Measurements from ENCODE around the gene VWA7. TPM values are rescaled to one million over a fixed set of nuclear protein-coding genes. Genes with fewer than 3 reads are reported as not detected.
A peak's percentile ranks its signal among the peaks of the same experiment; 100 is the strongest.

The VWA7 gene
- total RNA-seq, 1 experiment from 2014 or later, result 2.5 TPM

- Histone ChIP-seq H2BK20ac (ENCODE audit: low read depth, low read length, poor library complexity, severe bottlenecking) (no peak overlapping the region), H2BK5ac (ENCODE audit: insufficient read length, low read length) (no peak overlapping the region), H3K79me1 (ENCODE audit: insufficient read depth, low read depth, low read length, poor library complexity, severe bottlenecking) (no peaks in the 10 kb centered on the region), H4K91ac (ENCODE audit: insufficient read length, low read depth, low read length) (no peak overlapping the region), H4K5ac (ENCODE audit: insufficient read length, low read depth, low read length) (no peak overlapping the region), H3K9ac (ENCODE audit: extremely low read depth, insufficient read length, low read length) (no peak overlapping the region), H4K8ac (replicated peaks; ENCODE audit: insufficient read length, low read depth, low read length) (no peak overlapping the region), H2BK12ac (ENCODE audit: insufficient read length, low read depth, low read length) (no peak overlapping the region), H2AK5ac (ENCODE audit: insufficient read length, low read length) (no peak overlapping the region), H3K4ac (ENCODE audit: low read depth, low read length) (no peak overlapping the region), H3K14ac (ENCODE audit: insufficient read depth, low read length) (no peak overlapping the region), H3T11ph (ENCODE audit: low read length) (no peak overlapping the region), H3K56ac (ENCODE audit: insufficient read length, low read depth, low read length) (no peak overlapping the region), H3K23ac (ENCODE audit: insufficient read length, low read depth, low read length) (no peak overlapping the region), H3K27me3 (ENCODE audit: insufficient read depth, low read length) (no peaks in the 10 kb centered on the region), H3K23me2 (ENCODE audit: insufficient read length, low read depth, low read length, poor library complexity, severe bottlenecking) (no peaks in the 10 kb centered on the region), H3K18ac (ENCODE audit: insufficient read length, low read depth, low read length) (no peak overlapping the region), H3K27ac (ENCODE audit: insufficient read length, low read depth, low read length) (no peak overlapping the region), H3K9me3 (ENCODE audit: control insufficient read depth, low read depth, low read length) (no peaks in the 10 kb centered on the region), H2BK120ac (ENCODE audit: low read depth, low read length, poor library complexity, severe bottlenecking) (no peak overlapping the region), H2BK15ac (ENCODE audit: low read depth, low read length) (no peak overlapping the region), H4K20me1 (ENCODE audit: control insufficient read depth, insufficient read depth, insufficient read length) (no peaks in the 10 kb centered on the region), H3K4me1 (ENCODE audit: insufficient read depth, low read length) (no peaks in the 10 kb centered on the region), H3K4me2 (ENCODE audit: insufficient read depth, insufficient read length, low read length) (no peak overlapping the region), H3K79me2 (ENCODE audit: insufficient read depth, low read length) (no peaks in the 10 kb centered on the region), H2AFZ (ENCODE audit: low read length) (no peak overlapping the region)
- Mint-ChIP-seq H3K27me3 (ENCODE audit: low read depth) (no peaks in the 10 kb centered on the region; the same call in 1 of the 2 replicates), H3K4me1 (peaks cover 6 to 7% of the 10 kb centered on the region in 2 experiments; a peak in 3 of 4 replicates), H3K4me3 (no peak overlapping the region), H3K36me3 (ENCODE audit: insufficient read depth in 1 of 3, low read depth in 3 of 3) (no peaks in the 10 kb centered on the region), H3K9me3 (no peaks in the 10 kb centered on the region), H3K27ac (peak overlapping the region in 1 of 3 experiments; percentile 59; a peak in 1 of 7 replicates)
- WGBS (ENCODE audit: extremely low coverage, insufficient read length, low lambda C conversion rate), result no CpG with 5 or more reads among the region's 4 CpGs
- no peak for TF ChIP-seq CTCF (conservative IDR thresholded peaks at IDR 0.05)
- DNase-seq, result no peak
Observed at GRCh38 chr6:31771992-31772358, 5.2 kb downstream of the VWA7 start.

Measured in H9 (cell line).